Osteocyte (in vitro differentiated cells): Measurements from ENCODE around the gene DNAJC18. TPM values are rescaled to one million over a fixed set of nuclear protein-coding genes. Genes with fewer than 3 reads are reported as not detected.

Experiments
- DNase-seq: peaks from one replicate; pipeline ENCODE4 v3.0.0; 2021; ENCODE audit warnings: mixed read lengths; ENCODE audit not compliant: unreplicated experiment; ENCODE audit errors: extremely low spot score
- H3K27ac Mint-ChIP-seq: one replicate; pipeline ENCODE4 v1.8.0; 2021; ENCODE audit warnings: mild to moderate bottlenecking, mixed read lengths; ENCODE audit not compliant: unreplicated experiment
- H3K27me3 Mint-ChIP-seq: one replicate; pipeline ENCODE4 v1.8.0; 2021; ENCODE audit warnings: mixed read lengths; ENCODE audit not compliant: unreplicated experiment
- H3K36me3 Mint-ChIP-seq: one replicate; pipeline ENCODE4 v1.8.0; 2021; ENCODE audit warnings: mixed read lengths; ENCODE audit not compliant: unreplicated experiment
- H3K4me1 Mint-ChIP-seq: one replicate; pipeline ENCODE4 v1.8.0; 2021; ENCODE audit warnings: mixed read lengths; ENCODE audit not compliant: unreplicated experiment
- H3K4me3 Mint-ChIP-seq: one replicate; pipeline ENCODE4 v1.8.0; 2021; ENCODE audit warnings: mild to moderate bottlenecking, moderate library complexity, mixed read lengths; ENCODE audit not compliant: unreplicated experiment
- H3K9me3 Mint-ChIP-seq: one replicate; pipeline ENCODE4 v1.8.0; 2021; ENCODE audit warnings: mixed read lengths; ENCODE audit not compliant: unreplicated experiment
- CTCF ChIP-seq: fragments of 200-600 bp; sonication (generic); IDR thresholded peaks from 2 replicates; pipeline ENCODE4 v1.5.0; 2021; ENCODE audit warnings: antibody characterized with exemption, mild to moderate bottlenecking, moderate library complexity
- total RNA-seq: library from RNA; stranded (reverse); gene quantifications from 2 replicates; pipeline ENCODE4 v1.2.1, GENCODE V29; 2021

Gene DNAJC18
- total RNA-seq, 1 donor from 2014 or later: 32.7 TPM

- Mint-ChIP-seq H3K4me1 (peaks cover 15% of the 10 kb centered on the region), H3K9me3 (no peaks in the 10 kb centered on the region), H3K27ac (no peak overlapping the region), H3K27me3 (no peaks in the 10 kb centered on the region), H3K4me3 (no peak overlapping the region), H3K36me3 (no peaks in the 10 kb centered on the region)
- no peak for TF ChIP-seq CTCF
- DNase-seq: no peak
Observed at GRCh38 chr5:139385061-139386049, 54.0 kb downstream of the DNAJC18 start.

GRCh38 chr5:139384591-139385051, 54.7 kb downstream of the DNAJC18 start:
- H3K4me3 Mint-ChIP-seq: no peak overlapping the region
- H3K27me3 Mint-ChIP-seq: no peaks in the 10 kb centered on the region
- H3K27ac Mint-ChIP-seq: no peak overlapping the region
- peaks cover 12% of the 10 kb centered on the region for H3K4me1 Mint-ChIP-seq
- no peaks in the 10 kb centered on the region for H3K36me3 Mint-ChIP-seq
- no peak for DNase-seq
- no peaks in the 10 kb centered on the region for H3K9me3 Mint-ChIP-seq
- TF ChIP-seq CTCF: no peak

- Mint-ChIP-seq H3K27me3 (no peaks in the 10 kb centered on the region), H3K27ac (no peak overlapping the region), H3K4me3 (no peak overlapping the region), H3K36me3 (no peaks in the 10 kb centered on the region), H3K9me3 (no peaks in the 10 kb centered on the region), H3K4me1 (peaks cover 12% of the 10 kb centered on the region)
- no peak for DNase-seq
- no peak for TF ChIP-seq CTCF
Observed at GRCh38 chr5:139383993-139384590, 55.2 kb downstream of the DNAJC18 start.

- Mint-ChIP-seq H3K36me3 (no peaks in the 10 kb centered on the region), H3K4me1 (peaks cover 12% of the 10 kb centered on the region), H3K27me3 (no peaks in the 10 kb centered on the region), H3K4me3 (no peak within 1 kb of the TSS), H3K27ac (no peak within 1 kb of the TSS), H3K9me3 (no peaks in the 10 kb centered on the region)
- DNase-seq: no peak
- TF ChIP-seq CTCF: no peak
Observed at GRCh38 chr5:139383275-139383992, 55.9 kb downstream of the DNAJC18 start, which contains the start of gene SLC23A1. Gene SLC23A1 (minus strand): TSS chr5:139383297. CDS start chr5:139383253, 44 bp downstream.
